K562 (cell line): ENCODE data around the gene DAB1. TPM values are rescaled to one million over a fixed set of nuclear protein-coding genes. Genes with fewer than 3 reads are reported as not detected.

Experiments
- ATAC-seq: fragments of 200-7000 bp; cut with Tn5 transposase; 3 replicates; pipeline ENCODE4 v1.9.1; 2020; ENCODE audit warnings: moderate library complexity
- BruUV-seq: library from RNA; stranded (reverse); fragments of 400-500 nt; replicated peaks from 2 replicates; lab custom pipeline; 2021; lab: Mats Ljungman, UMichigan
- CTCF ChIA-PET: fragments of 300-600 bp; formaldehyde crosslinking; extraction: SDS; loops from one replicate; lab custom pipeline; 2021; ENCODE audit warnings: low intra/inter-chr PET ratio; lab: Yijun Ruan, JAX
- POLR2A ChIA-PET: fragments of 300-600, 350-650 bp; sonication (Branson Sonifier 250); formaldehyde crosslinking; extraction: SDS; loops from one replicate; lab custom pipeline; 2021; ENCODE audit warnings: antibody characterized with exemption, inconsistent platforms; lab: Yijun Ruan, JAX
- DNase-seq, 4 experiments: peaks; one replicate each; pipeline versions ENCODE4 v3.0.0 to v3.0.0-alpha.2; 2011 to 2018; ENCODE audit warnings: low spot score in 3 of 4, mixed read lengths in 3 of 4; ENCODE audit errors: extremely low read depth in 1 of 4
- FAIRE-seq: peaks from 2 replicates; lab custom pipeline; 2011; peaks lifted over from hg19 to GRCh38; lab: Jason Lieb, UNC
- H2AFZ ChIP-seq: 2 replicates; pipeline ENCODE4 v1.6.0; 2011; ENCODE audit warnings: low read depth, low read length, control low read depth, inconsistent platforms
- H3K27ac ChIP-seq: fragments of 200-600 bp; 3 replicates; pipeline ENCODE4 v1.8.0; 2011; ENCODE audit warnings: low read depth, mild to moderate bottlenecking, control low read depth, inconsistent platforms, low read length, moderate library complexity, mixed read lengths; ENCODE audit errors: extremely low read depth
- H3K27me3 ChIP-seq, 2 experiments: fragments of 300-600 bp in 1 of 2; 2 replicates in 1 of 2; 3 replicates in 1 of 2; pipeline versions ENCODE4 v1.6.0 to v1.8.0; 2011; ENCODE audit warnings: inconsistent platforms in 2 of 2, low read length in 2 of 2, mild to moderate bottlenecking in 1 of 2, mixed read lengths in 1 of 2, moderate library complexity in 1 of 2; ENCODE audit not compliant: control insufficient read depth in 2 of 2, insufficient read depth in 2 of 2
- H3K36me3 ChIP-seq: fragments of 300-600 bp; 3 replicates; pipeline ENCODE4 v1.8.0; 2011; ENCODE audit warnings: mild to moderate bottlenecking, low read length, inconsistent platforms; ENCODE audit not compliant: control insufficient read depth, insufficient read depth
- H3K4me1 ChIP-seq, 2 experiments: fragments of 200-600 bp in 1 of 2; replicated peaks in 1 of 2; 2 replicates in 1 of 2; 3 replicates in 1 of 2; pipeline versions ENCODE4 v1.5.1 to v1.8.0; 2011; ENCODE audit warnings: inconsistent platforms in 2 of 2, low read length in 2 of 2, mild to moderate bottlenecking in 1 of 2, mixed read lengths in 1 of 2, moderate library complexity in 1 of 2; ENCODE audit not compliant: control insufficient read depth in 2 of 2, insufficient read depth in 2 of 2
- H3K4me2 ChIP-seq: 2 replicates; pipeline ENCODE4 v1.6.1; 2011; ENCODE audit warnings: low read length, control low read depth, inconsistent platforms, mixed read lengths; ENCODE audit not compliant: insufficient read depth
- H3K4me3 ChIP-seq: fragments of 200-600 bp; sonication (generic), shearing (Covaris generic); 2 replicates; pipeline ENCODE4 v1.5.1; 2016; ENCODE audit warnings: control low read depth, inconsistent platforms
- H3K79me2 ChIP-seq: fragments of 200-600 bp; 3 replicates; pipeline ENCODE4 v1.8.0; 2011; ENCODE audit warnings: low read length, inconsistent platforms; ENCODE audit not compliant: control insufficient read depth, insufficient read depth
- H3K9ac ChIP-seq, 2 experiments: 2 replicates each; pipeline versions ENCODE4 v1.6.0 to v1.6.1; 2011; ENCODE audit warnings: low read depth in 2 of 2, low read length in 2 of 2, control low read depth in 1 of 2, inconsistent platforms in 1 of 2, mild to moderate bottlenecking in 1 of 2, mixed read lengths in 1 of 2; ENCODE audit not compliant: insufficient read depth in 1 of 2
- H3K9me1 ChIP-seq: one replicate; pipeline ENCODE4 v1.6.0; 2011; ENCODE audit warnings: inconsistent platforms, mild to moderate bottlenecking, low read length, moderate library complexity; ENCODE audit not compliant: control insufficient read depth, insufficient read depth
- H3K9me3 ChIP-seq: replicated peaks from 2 replicates; pipeline ENCODE4 v1.5.1; 2011; ENCODE audit warnings: low read depth, low read length, inconsistent platforms; ENCODE audit not compliant: control insufficient read depth, insufficient read depth
- H4K20me1 ChIP-seq: replicated peaks from 2 replicates; pipeline ENCODE4 v1.6.1; 2011; ENCODE audit warnings: low read length, inconsistent platforms, mixed read lengths; ENCODE audit not compliant: control insufficient read depth, insufficient read depth
- CREB3 ChIP-seq: fragments of 450-650 bp; conservative IDR thresholded peaks from 2 replicates; pipeline ENCODE4 v1.6.1; 2016; ENCODE audit warnings: missing genetic modification characterization, low read depth, mild to moderate bottlenecking, missing compliant biosample characterization, moderate library complexity
- ELK1 ChIP-seq: sonication (generic); formaldehyde crosslinking; IDR thresholded peaks from 2 replicates; pipeline ENCODE4 v1.8.1; 2022; ENCODE audit warnings: missing genetic modification reagents
- PTTG1 ChIP-seq: fragments of 450-650 bp; IDR thresholded peaks from 2 replicates; pipeline ENCODE4 v1.6.1; 2016; ENCODE audit warnings: low read depth, mild to moderate bottlenecking, missing genetic modification characterization, missing compliant biosample characterization
- SFPQ ChIP-seq: fragments of 200-400 bp; formaldehyde crosslinking; IDR thresholded peaks from 2 replicates; pipeline ENCODE4 v1.6.1; 2017; ENCODE audit warnings: mild to moderate bottlenecking, low read depth, low read length, moderate library complexity
- THRB ChIP-seq: fragments of 450-650 bp; formaldehyde crosslinking; conservative IDR thresholded peaks from 2 replicates; pipeline ENCODE4 v1.4.0; 2022; ENCODE audit warnings: mild to moderate bottlenecking, missing genetic modification characterization
- WGBS: fragments of 100-300 bp; shearing (Covaris generic); methylation state at CpG from one replicate; pipeline ENCODE4 v1.1.6; 2016; ENCODE audit warnings: low coverage, mixed read lengths; ENCODE audit not compliant: insufficient coverage; ENCODE audit errors: missing lambda C conversion rate; 5-methylcytosine and 5-hydroxymethylcytosine counted together
- in situ Hi-C: fragments of 300-500 bp; cut with MboI; formaldehyde crosslinking; loops from 4 replicates; pipeline ENCODE4 v1.15.0; 2018; ENCODE audit warnings: inconsistent platforms, mixed read lengths
- intact Hi-C: fragments of 100-400 bp; cut with micrococcal nuclease; formaldehyde crosslinking; loops from 2 replicates; pipeline ENCODE4 v1.14.2; 2022
- polyA plus RNA-seq, 8 experiments: library from polyadenylated mRNA; depleted of rRNA in 4 of 8; stranded (reverse) in 5 of 8; unstranded in 3 of 8; fragments of >200 nt; fragmentation: Nextera tagmentation in 2 of 8; fragmentation: Illumina TruSeq in 1 of 8; extraction: Ambion mirVana in 2 of 8; extraction: Trizol in 1 of 8; gene quantifications; 2 replicates each; pipeline versions ENCODE4 v1.2.1 to v1.2.3, GENCODE V29; 2011 to 2014; ENCODE audit warnings: inconsistent platforms in 1 of 8, missing spikeins in 1 of 8
- total RNA-seq, 7 experiments: library from RNA; depleted of rRNA in 6 of 7; stranded (reverse); fragments of >200 nt in 6 of 7; fragmentation: Illumina TruSeq in 2 of 7; extraction: Trizol in 2 of 7; gene quantifications; 2 replicates each; pipeline versions ENCODE4 v1.2.1 to v1.2.3, GENCODE V29; 2011 to 2021; ENCODE audit warnings: low replicate concordance in 1 of 7

Gene DAB1
- total and polyA plus RNA-seq, 9 of the 15 experiments (the other 6 are each of a cell fraction or from before 2014, with no cell fraction given): not detected

- Histone ChIP-seq H3K9ac (no peak overlapping the region), H3K4me3 (no peak overlapping the region), H3K9me1 (no peaks in the 10 kb centered on the region), H2AFZ (no peak overlapping the region), H3K4me1 (no peaks in the 10 kb centered on the region), H3K27me3 (peaks cover 0 to 9% of the 10 kb centered on the region in 2 experiments; a peak in 4 of 5 replicates), H3K36me3 (no peaks in the 10 kb centered on the region), H3K4me2 (no peak overlapping the region), H4K20me1 (no peaks in the 10 kb centered on the region), H3K79me2 (no peaks in the 10 kb centered on the region), H3K9me3 (no peaks in the 10 kb centered on the region), H3K27ac (no peak overlapping the region)
- FAIRE-seq (no peak), DNase-seq (no peak), ATAC-seq (no peak)
- in situ Hi-C loops (no loop called here), intact Hi-C loops (no loop called here)
- TF ChIP-seq CREB3 (tag) (no peak), SFPQ (no peak), ELK1 (CRISPR knock-in tag) (no peak), PTTG1 (tag) (no peak), THRB (CRISPR knock-in tag) (no peak)
- WGBS: 0% methylated on average over 2 of the region's 2 CpGs
- POLR2A ChIA-PET: no interaction called here
- CTCF ChIA-PET: no interaction called here
- no TSS peak for BruUV-seq
These were observed 285.3 kb downstream of the DAB1 start for GRCh38 chr1:57138432-57139078.
